C4-2B (cell line): ENCODE data around the gene SMIM43.

Experiments used
- ZFX ChIP-seq: fragments of 450-650 bp; IDR thresholded peaks from 2 replicates; pipeline ENCODE4 v1.6.1; 2017
- TF ChIP-seq, protein P1 (sequence below): fragments of 450-650 bp; conservative IDR thresholded peaks from 2 replicates; pipeline ENCODE4 v1.5.1; 2017; ENCODE audit warnings: mild to moderate bottlenecking

DNA sequence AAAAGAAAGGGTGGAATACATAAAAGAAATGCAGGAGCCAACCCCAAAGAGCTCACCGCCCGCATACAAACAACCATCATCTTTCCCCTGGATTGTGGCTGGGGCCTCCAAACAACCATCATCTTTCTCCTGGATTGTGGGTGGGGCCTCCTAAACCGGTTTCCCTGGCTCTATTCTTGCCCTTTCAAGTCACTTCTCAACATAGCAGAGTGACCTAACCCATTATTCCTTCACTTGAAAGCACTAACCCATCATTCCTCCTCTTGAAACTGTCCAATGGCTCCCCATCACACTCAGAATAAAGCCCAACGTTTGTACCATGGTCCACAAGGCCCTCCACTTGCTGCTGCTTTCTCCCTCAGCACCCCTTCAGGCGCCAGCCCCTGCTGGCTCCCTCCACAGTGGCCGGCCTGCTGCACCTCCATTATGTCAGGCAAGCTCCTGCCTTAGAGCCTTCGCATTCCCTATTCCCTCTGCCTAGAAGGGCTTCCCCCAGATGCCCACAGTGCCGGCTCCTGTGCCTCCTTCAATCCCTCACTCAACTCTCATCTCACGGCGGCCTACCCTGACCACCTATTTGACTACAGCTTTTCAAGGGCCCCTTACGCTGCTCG lies 24.1 kb downstream of the SMIM43 start:
- TF ChIP-seq, protein P1, sequence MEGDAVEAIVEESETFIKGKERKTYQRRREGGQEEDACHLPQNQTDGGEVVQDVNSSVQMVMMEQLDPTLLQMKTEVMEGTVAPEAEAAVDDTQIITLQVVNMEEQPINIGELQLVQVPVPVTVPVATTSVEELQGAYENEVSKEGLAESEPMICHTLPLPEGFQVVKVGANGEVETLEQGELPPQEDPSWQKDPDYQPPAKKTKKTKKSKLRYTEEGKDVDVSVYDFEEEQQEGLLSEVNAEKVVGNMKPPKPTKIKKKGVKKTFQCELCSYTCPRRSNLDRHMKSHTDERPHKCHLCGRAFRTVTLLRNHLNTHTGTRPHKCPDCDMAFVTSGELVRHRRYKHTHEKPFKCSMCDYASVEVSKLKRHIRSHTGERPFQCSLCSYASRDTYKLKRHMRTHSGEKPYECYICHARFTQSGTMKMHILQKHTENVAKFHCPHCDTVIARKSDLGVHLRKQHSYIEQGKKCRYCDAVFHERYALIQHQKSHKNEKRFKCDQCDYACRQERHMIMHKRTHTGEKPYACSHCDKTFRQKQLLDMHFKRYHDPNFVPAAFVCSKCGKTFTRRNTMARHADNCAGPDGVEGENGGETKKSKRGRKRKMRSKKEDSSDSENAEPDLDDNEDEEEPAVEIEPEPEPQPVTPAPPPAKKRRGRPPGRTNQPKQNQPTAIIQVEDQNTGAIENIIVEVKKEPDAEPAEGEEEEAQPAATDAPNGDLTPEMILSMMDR, result no peak
- TF ChIP-seq ZFX, result no peak
